Astrocyte of the cerebellum (primary cell): ENCODE data around the gene OR4C6.

Experiments
- DNase-seq: peaks from one replicate; pipeline ENCODE4 v3.0.0-alpha.2; 2011; ENCODE audit warnings: low read depth
- H3K4me3 ChIP-seq: 2 replicates; pipeline ENCODE4 v1.5.1; 2011; ENCODE audit warnings: mild to moderate bottlenecking, low read depth, low read length, moderate library complexity
- in situ Hi-C: cut with HindIII; loops from 2 replicates; pipeline ENCODE4 v1.10.0; 2017; ENCODE audit warnings: low sequenced_read_pairs
- TF ChIP-seq, protein P1 (sequence below): IDR thresholded peaks from 2 replicates; pipeline ENCODE4 v1.5.1; 2012; ENCODE audit warnings: low read length, low read depth, moderate library complexity, mild to moderate bottlenecking; ENCODE audit errors: missing control alignments

Gene OR4C6

DNA sequence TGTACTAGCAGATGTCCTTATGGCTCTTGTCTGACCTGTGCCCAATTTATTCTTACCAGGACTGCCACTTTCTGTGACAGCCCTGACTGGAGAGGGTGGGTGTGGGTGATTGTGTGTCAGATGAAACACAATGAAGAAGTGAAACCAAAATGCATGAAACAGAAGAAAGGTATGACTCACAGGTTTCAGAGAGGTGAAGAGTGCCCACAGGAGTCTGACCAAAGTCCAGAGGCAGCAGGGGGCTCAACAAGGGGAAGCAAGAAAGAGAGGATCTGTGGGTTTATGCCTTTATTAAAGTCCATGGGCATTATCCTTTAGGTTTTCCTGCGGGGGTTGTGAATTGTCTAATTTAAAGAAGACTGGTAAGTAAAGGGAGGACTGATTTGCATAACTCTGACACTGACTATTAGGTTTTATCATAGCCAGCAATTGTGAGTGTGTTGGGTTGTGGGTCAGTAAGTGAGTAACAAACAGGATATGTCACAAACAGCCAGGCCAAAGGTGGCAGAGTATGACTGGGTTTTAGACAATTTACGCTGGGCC lies 3.9 kb upstream of the OR4C6 start:
- in situ Hi-C loops: no loop called here
- DNase-seq: no peak
- TF ChIP-seq, protein P1, sequence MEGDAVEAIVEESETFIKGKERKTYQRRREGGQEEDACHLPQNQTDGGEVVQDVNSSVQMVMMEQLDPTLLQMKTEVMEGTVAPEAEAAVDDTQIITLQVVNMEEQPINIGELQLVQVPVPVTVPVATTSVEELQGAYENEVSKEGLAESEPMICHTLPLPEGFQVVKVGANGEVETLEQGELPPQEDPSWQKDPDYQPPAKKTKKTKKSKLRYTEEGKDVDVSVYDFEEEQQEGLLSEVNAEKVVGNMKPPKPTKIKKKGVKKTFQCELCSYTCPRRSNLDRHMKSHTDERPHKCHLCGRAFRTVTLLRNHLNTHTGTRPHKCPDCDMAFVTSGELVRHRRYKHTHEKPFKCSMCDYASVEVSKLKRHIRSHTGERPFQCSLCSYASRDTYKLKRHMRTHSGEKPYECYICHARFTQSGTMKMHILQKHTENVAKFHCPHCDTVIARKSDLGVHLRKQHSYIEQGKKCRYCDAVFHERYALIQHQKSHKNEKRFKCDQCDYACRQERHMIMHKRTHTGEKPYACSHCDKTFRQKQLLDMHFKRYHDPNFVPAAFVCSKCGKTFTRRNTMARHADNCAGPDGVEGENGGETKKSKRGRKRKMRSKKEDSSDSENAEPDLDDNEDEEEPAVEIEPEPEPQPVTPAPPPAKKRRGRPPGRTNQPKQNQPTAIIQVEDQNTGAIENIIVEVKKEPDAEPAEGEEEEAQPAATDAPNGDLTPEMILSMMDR: no peak
- no peak overlapping the region for H3K4me3 ChIP-seq

DNA sequence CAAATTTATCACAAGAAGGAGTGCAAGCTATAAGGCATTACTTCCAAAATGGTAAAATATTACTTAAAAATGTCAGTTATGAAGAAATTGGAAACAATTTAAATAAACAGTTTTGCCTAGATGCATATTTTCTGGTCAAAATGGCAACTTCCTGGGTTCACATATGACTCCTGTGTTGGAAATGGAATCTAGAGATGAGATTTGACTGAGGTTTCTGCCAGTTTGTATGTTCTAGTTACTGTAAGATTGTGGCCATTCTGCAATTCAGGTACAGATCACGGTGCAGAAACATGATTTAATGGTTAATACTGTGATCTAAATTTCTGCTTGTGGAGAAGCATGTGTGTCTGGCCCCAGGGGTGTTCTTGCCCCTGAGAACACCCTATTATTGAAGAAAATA lies 3.4 kb upstream of the OR4C6 start:
- TF ChIP-seq, protein P1: no peak
- no peak for DNase-seq
- in situ Hi-C loops: no loop called here
- H3K4me3 ChIP-seq: no peak overlapping the region

DNA sequence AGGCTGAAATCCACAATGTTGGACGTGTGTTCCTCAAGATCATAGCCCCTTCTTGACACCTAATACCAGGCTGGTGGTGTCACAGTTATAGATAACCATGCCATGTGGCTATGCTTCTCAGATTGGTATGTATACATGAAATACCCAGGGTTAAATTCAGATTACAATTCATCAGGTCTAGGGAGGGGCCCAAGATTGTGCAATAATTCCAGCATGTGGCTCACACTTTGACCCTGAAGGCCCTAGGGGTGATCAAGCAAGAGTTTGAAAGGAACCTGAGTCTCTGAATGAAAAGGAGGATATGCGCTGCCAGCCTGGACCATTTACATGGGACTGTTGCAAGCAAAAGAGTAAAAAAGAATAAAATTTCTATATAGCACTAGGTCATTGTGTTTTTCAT lies 7.4 kb downstream of the OR4C6 start:
- TF ChIP-seq, protein P1: no peak
- no peak overlapping the region for H3K4me3 ChIP-seq
- in situ Hi-C loops: no loop called here
- no peak for DNase-seq

GRCh38 chr11:55673860-55674259 lies 11.9 kb downstream of the OR4C6 start:
- H3K4me3 ChIP-seq: no peak overlapping the region
- DNase-seq: no peak
- in situ Hi-C loops: no loop called here
- TF ChIP-seq, protein P1: no peak

GRCh38 chr11:55697817-55698216 lies 35.8 kb downstream of the OR4C6 start:
- TF ChIP-seq, protein P1: no peak
- no peak for DNase-seq
- in situ Hi-C loops: no loop called here
- H3K4me3 ChIP-seq: no peak overlapping the region

GRCh38 chr11:55701429-55701828 lies 39.4 kb downstream of the OR4C6 start:
- DNase-seq: no peak
- TF ChIP-seq, protein P1: no peak
- in situ Hi-C loops: no loop called here
- no peak overlapping the region for H3K4me3 ChIP-seq

GRCh38 chr11:55707029-55707428 lies 45.0 kb downstream of the OR4C6 start:
- in situ Hi-C loops: no loop called here
- no peak overlapping the region for H3K4me3 ChIP-seq
- TF ChIP-seq, protein P1: no peak
- no peak for DNase-seq
